Measurements from ENCODE around the gene DYNLL1.
"Not testable (repeated sequence)": the region's sequence is repeated elsewhere in the genome, so short reads cannot be mapped to it uniquely, and the experiment has no call there.

DYNLL1 gene

DNA sequence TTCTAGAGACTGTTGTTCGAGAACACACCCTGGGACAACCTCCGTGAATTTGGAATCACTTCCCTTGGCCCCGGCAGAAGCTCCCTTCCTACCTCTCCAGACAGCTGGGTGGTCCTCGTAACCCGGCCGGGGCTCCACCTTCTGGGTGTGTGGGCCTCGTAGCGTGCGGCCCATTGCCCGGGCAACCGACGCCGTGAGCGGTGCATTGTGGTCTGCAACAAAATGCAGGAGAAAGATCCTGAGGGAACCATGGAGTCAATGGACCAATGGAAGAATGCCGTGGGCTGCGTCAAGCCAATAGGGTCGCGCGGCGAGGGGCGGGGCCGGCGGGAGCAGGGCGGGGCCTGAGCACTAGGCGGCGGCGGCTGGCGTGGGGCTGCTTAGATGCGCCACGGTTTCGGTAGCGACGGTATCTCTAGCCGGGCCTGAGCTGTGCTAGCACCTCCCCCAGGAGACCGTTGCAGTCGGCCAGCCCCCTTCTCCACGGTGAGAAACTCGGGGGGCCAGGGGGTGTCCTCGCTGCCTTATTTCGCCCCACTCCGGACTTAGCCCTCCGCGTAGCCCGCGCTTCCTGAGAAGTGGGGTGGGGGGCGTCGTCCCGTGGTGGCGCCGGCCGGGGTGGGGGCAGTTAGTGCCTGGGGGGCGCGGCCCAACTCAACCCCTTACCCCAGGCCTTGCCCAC, at the start of gene DYNLL1:
Gene DYNLL1 (plus strand): TSS at position 383 of the 682 bp plus-strand sequence. CDS start 309 bp downstream, outside the sequence.
- H3K4me1 Mint-ChIP-seq = peaks cover 41% of the 10 kb centered on the region
- peaks cover 55% of the 10 kb centered on the region for H3K36me3 Mint-ChIP-seq
- ATAC-seq (peak; percentile 97), DNase-seq (ENCODE audit: low spot score in 2 of 2) (peak; percentile 95 to 99)
- peak within 1 kb of the TSS; percentile 87 for H3K4me3 Mint-ChIP-seq
- H3K27ac Mint-ChIP-seq = peak within 1 kb of the TSS; percentile 84
- no peaks in the 10 kb centered on the region for H3K9me3 Mint-ChIP-seq

DNA sequence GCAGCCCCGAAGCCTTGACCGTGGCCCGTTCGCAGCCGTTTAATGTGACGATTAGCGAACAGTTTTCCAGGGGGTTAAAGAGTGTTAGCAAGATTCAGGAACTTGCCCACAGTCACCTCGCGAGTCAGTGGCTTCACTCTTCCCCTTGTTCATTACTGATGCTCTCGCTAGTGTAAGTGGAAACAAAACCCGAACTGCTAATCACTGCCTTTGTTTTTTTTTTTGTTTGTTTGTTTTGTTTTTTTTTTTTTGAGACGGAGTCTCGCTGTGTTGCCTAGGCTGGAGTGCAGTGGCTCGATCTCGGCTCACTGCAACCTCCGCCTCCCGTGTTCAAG, 49.1 kb upstream of the DYNLL1 start:
- Mint-ChIP-seq H3K4me1 (peaks cover 20% of the 10 kb centered on the region), H3K4me3 (peak overlapping the region; percentile 95)
- H3K9me3 Mint-ChIP-seq = not testable (repeated sequence)

GRCh38 chr12:120447992-120448391, 47.9 kb upstream of the DYNLL1 start:
- peaks cover 20% of the 10 kb centered on the region for H3K4me1 Mint-ChIP-seq
- no peaks in the 10 kb centered on the region for H3K9me3 Mint-ChIP-seq
- DNase-seq (ENCODE audit: low spot score in 2 of 2) (no peak), ATAC-seq (no peak)
- H3K36me3 Mint-ChIP-seq = peaks cover 95% of the 10 kb centered on the region
- H3K27ac Mint-ChIP-seq = peak overlapping the region; percentile 98
- H3K4me3 Mint-ChIP-seq = peak overlapping the region; percentile 95

More for the DNA sequence above, 49.1 kb upstream of the DYNLL1 start:
- not testable (repeated sequence) for DNase-seq (ENCODE audit: low spot score in 2 of 2); ATAC-seq
- peaks cover 95% of the 10 kb centered on the region for H3K36me3 Mint-ChIP-seq
- peak overlapping the region; percentile 98 for H3K27ac Mint-ChIP-seq

GRCh38 chr12:120452524-120452923, 43.4 kb upstream of the DYNLL1 start:
- H3K36me3 Mint-ChIP-seq = peaks cover 96% of the 10 kb centered on the region
- H3K4me1 Mint-ChIP-seq = peaks cover 12% of the 10 kb centered on the region
- H3K27ac Mint-ChIP-seq; H3K9me3 Mint-ChIP-seq; H3K4me3 Mint-ChIP-seq; DNase-seq (ENCODE audit: low spot score in 2 of 2); ATAC-seq: not testable (repeated sequence)

- Mint-ChIP-seq H3K4me3 (no peak overlapping the region), H3K9me3 (no peaks in the 10 kb centered on the region), H3K4me1 (peaks cover 5% of the 10 kb centered on the region), H3K36me3 (peaks cover 96% of the 10 kb centered on the region), H3K27ac (no peak overlapping the region)
- ATAC-seq = no peak
- no peak for DNase-seq (ENCODE audit: low spot score in 2 of 2)
Observed at GRCh38 chr12:120453060-120453750, 42.7 kb upstream of the DYNLL1 start.

DNA sequence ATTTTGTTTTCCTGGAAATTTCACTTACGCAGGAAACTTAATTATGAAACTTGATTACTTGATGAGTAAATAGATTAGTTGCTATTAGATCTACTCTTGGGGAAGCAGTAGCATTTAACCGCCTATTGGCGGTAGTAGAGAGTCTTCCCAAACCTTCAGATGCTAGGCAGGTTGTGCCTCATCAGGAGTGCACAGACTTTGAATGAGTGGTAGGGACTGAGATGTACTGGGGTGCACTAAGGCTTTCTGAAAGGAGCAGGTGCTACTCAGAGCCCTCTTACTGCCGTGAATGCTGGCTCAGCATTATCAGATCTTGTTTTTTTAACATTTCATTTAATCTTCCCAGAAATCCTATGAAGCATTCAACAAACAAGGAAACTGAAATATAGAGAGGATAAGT, 41.9 kb upstream of the DYNLL1 start:
- ATAC-seq = peak; percentile 86
- DNase-seq (ENCODE audit: low spot score in 2 of 2) = no peak
- H3K36me3 Mint-ChIP-seq = peaks cover 96% of the 10 kb centered on the region
- H3K4me1 Mint-ChIP-seq = peaks cover 5% of the 10 kb centered on the region
- H3K9me3 Mint-ChIP-seq = no peaks in the 10 kb centered on the region
- H3K27ac Mint-ChIP-seq = no peak overlapping the region
- no peak overlapping the region for H3K4me3 Mint-ChIP-seq

- H3K4me1 Mint-ChIP-seq = peaks cover 5% of the 10 kb centered on the region
- no peak overlapping the region for H3K27ac Mint-ChIP-seq
- no peaks in the 10 kb centered on the region for H3K9me3 Mint-ChIP-seq
- no peak for DNase-seq (ENCODE audit: low spot score in 2 of 2)
- H3K36me3 Mint-ChIP-seq = peaks cover 96% of the 10 kb centered on the region
- no peak overlapping the region for H3K4me3 Mint-ChIP-seq
- no peak for ATAC-seq
Observed at GRCh38 chr12:120455302-120455701, 40.6 kb upstream of the DYNLL1 start.

DNA sequence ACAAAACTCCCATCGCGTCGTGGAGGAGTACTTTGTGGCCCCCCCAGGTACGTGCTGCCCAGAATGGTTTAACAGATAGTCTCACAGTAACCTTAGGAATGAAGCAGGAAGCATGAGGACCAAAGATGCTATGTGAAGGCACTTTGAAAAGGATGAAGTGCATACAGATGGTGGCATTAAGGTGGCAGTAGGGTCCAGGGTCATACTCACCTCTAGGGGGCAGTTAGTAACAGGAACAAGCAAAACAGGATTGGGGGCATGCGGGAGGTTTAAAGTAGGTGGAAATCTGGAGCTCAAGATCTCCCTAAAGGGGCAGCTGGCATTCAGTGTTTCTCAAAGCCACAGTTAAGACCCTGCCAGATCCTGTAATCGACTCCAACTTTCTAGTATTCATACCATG, 38.8 kb upstream of the DYNLL1 start:
- Mint-ChIP-seq H3K9me3 (no peaks in the 10 kb centered on the region), H3K4me1 (peaks cover 5% of the 10 kb centered on the region), H3K27ac (peak overlapping the region; percentile 84), H3K4me3 (no peak overlapping the region), H3K36me3 (peaks cover 96% of the 10 kb centered on the region)
- DNase-seq (ENCODE audit: low spot score in 2 of 2) = no peak
- no peak for ATAC-seq

DNA sequence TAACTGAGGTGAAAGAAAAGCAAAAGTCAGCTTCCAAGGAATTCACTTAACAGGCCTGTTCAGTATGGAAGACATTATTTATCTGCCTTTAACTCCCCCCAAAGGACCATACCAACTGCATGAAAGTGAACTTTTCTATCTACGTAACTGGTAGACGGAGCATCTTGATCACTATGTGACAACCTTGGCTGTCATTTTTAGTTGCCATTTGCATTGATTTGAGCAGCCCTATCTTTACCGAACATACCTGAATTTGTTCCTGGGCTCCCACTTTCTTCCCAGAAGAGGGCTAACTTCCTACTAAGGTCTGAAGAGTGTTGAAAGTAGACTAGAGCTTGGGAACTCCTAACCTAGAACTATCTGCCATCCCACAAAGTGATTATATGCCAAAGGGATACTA, 35.8 kb upstream of the DYNLL1 start:
- ATAC-seq (no peak), DNase-seq (ENCODE audit: low spot score in 2 of 2) (no peak)
- no peak overlapping the region for H3K27ac Mint-ChIP-seq
- peaks cover 100% of the 10 kb centered on the region for H3K36me3 Mint-ChIP-seq
- no peaks in the 10 kb centered on the region for H3K9me3 Mint-ChIP-seq
- H3K4me1 Mint-ChIP-seq = peaks cover 5% of the 10 kb centered on the region
- no peak overlapping the region for H3K4me3 Mint-ChIP-seq

GRCh38 chr12:120462099-120462640, 33.7 kb upstream of the DYNLL1 start:
- ATAC-seq = no peak
- DNase-seq (ENCODE audit: low spot score in 2 of 2) = no peak
- peaks cover 22% of the 10 kb centered on the region for H3K4me1 Mint-ChIP-seq
- no peak overlapping the region for H3K27ac Mint-ChIP-seq
- no peak overlapping the region for H3K4me3 Mint-ChIP-seq
- H3K9me3 Mint-ChIP-seq = no peaks in the 10 kb centered on the region
- peaks cover 100% of the 10 kb centered on the region for H3K36me3 Mint-ChIP-seq

- H3K27ac Mint-ChIP-seq = no peak overlapping the region
- peaks cover 100% of the 10 kb centered on the region for H3K36me3 Mint-ChIP-seq
- DNase-seq (ENCODE audit: low spot score in 2 of 2) (no peak), ATAC-seq (no peak)
- no peaks in the 10 kb centered on the region for H3K9me3 Mint-ChIP-seq
- peaks cover 35% of the 10 kb centered on the region for H3K4me1 Mint-ChIP-seq
- no peak overlapping the region for H3K4me3 Mint-ChIP-seq
Observed at GRCh38 chr12:120463712-120464111, 32.2 kb upstream of the DYNLL1 start.

GRCh38 chr12:120465756-120466155, 30.2 kb upstream of the DYNLL1 start:
- no peak for ATAC-seq
- no peak for DNase-seq (ENCODE audit: low spot score in 2 of 2)
- Mint-ChIP-seq H3K4me3 (no peak overlapping the region), H3K4me1 (peaks cover 48% of the 10 kb centered on the region), H3K36me3 (peaks cover 91% of the 10 kb centered on the region), H3K9me3 (no peaks in the 10 kb centered on the region), H3K27ac (peak overlapping the region; percentile 93)

DNA sequence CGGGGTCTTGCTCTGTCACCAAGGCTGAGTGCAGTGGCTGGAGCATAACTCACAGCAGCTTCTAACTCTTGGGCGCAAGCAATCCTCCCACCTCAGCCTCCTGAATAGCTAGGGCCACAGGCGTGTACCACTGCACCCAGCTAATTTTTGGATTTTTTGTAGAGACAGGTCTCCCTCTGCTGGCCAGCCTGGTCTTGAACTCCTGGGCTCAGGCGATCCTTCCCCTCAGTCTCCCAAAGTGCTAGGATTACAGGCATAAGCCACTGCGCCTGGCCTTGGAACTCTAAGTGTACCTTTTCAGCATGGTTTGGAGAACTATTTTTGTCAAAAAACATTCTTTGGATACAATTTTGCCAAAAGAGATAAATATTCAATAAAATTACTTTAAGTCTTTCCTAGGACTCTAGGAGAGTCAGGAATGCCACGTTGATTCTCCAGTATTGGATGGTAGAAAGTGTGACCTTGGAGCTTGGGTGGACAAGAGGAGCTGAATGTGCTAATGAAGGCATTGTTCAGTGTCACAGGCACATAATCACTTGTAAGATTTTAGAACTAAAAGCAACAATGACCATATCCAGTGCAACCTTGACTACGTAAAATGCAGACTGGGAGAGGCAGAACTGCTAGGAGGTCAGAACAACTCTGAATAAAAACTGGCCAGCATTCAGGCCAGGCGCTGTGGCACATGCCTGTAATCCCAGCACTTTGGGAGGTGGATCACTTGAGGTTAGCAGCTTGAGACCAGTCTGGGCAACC, 29.2 kb upstream of the DYNLL1 start:
- Mint-ChIP-seq H3K4me3 (no peak overlapping the region), H3K27ac (peak overlapping the region; percentile 93), H3K9me3 (no peaks in the 10 kb centered on the region), H3K36me3 (peaks cover 81% of the 10 kb centered on the region), H3K4me1 (peaks cover 48% of the 10 kb centered on the region)
- DNase-seq (ENCODE audit: low spot score in 2 of 2) (peak in 1 of 2 donors; percentile 58), ATAC-seq (no peak)

GRCh38 chr12:120467439-120467838, 28.5 kb upstream of the DYNLL1 start:
- H3K4me3 Mint-ChIP-seq = peak overlapping the region; percentile 86
- peaks cover 74% of the 10 kb centered on the region for H3K36me3 Mint-ChIP-seq
- H3K27ac Mint-ChIP-seq = peak overlapping the region; percentile 93
- ATAC-seq = no peak
- no peaks in the 10 kb centered on the region for H3K9me3 Mint-ChIP-seq
- H3K4me1 Mint-ChIP-seq = peaks cover 52% of the 10 kb centered on the region
- DNase-seq (ENCODE audit: low spot score in 2 of 2) = no peak

DNA sequence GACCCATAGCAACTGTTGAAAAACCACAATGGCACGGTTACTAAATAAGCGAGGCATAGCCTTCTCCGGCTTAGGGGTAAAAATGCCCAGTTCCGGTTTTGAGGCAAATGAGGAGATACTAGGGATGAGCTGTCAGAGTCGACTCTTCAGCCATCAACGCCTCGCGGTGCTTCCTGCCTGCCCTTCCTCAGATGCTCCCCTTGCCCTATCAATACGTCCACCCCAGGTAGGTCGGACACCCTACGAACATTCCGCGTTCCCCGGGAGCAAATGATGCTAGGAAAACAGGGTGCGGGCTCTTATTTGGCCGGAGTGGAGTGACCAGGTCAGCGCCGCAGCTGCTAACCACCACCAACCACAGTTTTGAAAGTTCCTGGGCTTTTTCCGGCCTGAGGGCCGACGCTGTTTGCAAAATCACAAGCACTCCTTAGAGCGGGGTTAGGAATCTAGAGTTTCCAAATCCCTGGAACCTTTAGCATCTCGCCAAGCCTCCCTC, 27.5 kb upstream of the DYNLL1 start:
- ATAC-seq = no peak
- peak overlapping the region; percentile 86 for H3K4me3 Mint-ChIP-seq
- DNase-seq (ENCODE audit: low spot score in 2 of 2) = peak in 1 of 2 donors; percentile 75
- H3K4me1 Mint-ChIP-seq = peaks cover 53% of the 10 kb centered on the region
- no peaks in the 10 kb centered on the region for H3K9me3 Mint-ChIP-seq
- peak overlapping the region; percentile 93 for H3K27ac Mint-ChIP-seq
- H3K36me3 Mint-ChIP-seq = peaks cover 65% of the 10 kb centered on the region

Data from stimulated activated effector memory CD8-positive, alpha-beta T cell treated with anti-CD3 and anti-CD28 coated beads, Interleukin-12 subunit alpha, Interleukin-12 subunit beta, amount 100 ng/mL, for 72 hours (primary cell).